Calu3 (cell line): ENCODE data around the gene CRHR2. TPM values are rescaled to one million over a fixed set of nuclear protein-coding genes. Genes with fewer than 3 reads are reported as not detected.

ENCODE experiments used
- BruUV-seq: library from RNA; stranded (reverse); fragments of 400-500 nt; replicated peaks from 2 replicates; lab custom pipeline; 2021; lab: Mats Ljungman, UMichigan
- CTCF ChIA-PET: fragments of 300-600 bp; sonication (Branson Sonifier 250); formaldehyde crosslinking; loops from one replicate; lab custom pipeline; 2022; ENCODE audit warnings: antibody characterized with exemption; lab: Charles Lee
- DNase-seq: peaks from one replicate; pipeline ENCODE4 v3.0.0; 2022
- H3K27ac Mint-ChIP-seq: one replicate; pipeline ENCODE4 v1.8.0; 2022; ENCODE audit warnings: mixed read lengths; ENCODE audit not compliant: unreplicated experiment
- H3K27me3 Mint-ChIP-seq: one replicate; pipeline ENCODE4 v1.8.0; 2022; ENCODE audit warnings: mixed read lengths; ENCODE audit not compliant: unreplicated experiment
- H3K36me3 Mint-ChIP-seq: one replicate; pipeline ENCODE4 v1.8.0; 2022; ENCODE audit warnings: mild to moderate bottlenecking, moderate library complexity, mixed read lengths; ENCODE audit not compliant: insufficient read depth, unreplicated experiment
- H3K4me1 Mint-ChIP-seq: one replicate; pipeline ENCODE4 v1.8.0; 2022; ENCODE audit warnings: mild to moderate bottlenecking, low read depth, mixed read lengths; ENCODE audit not compliant: unreplicated experiment
- H3K4me3 Mint-ChIP-seq: one replicate; pipeline ENCODE4 v1.8.0; 2022; ENCODE audit warnings: mild to moderate bottlenecking, low read depth, moderate library complexity, mixed read lengths; ENCODE audit not compliant: unreplicated experiment
- H3K9me3 Mint-ChIP-seq: one replicate; pipeline ENCODE4 v1.8.0; 2022; ENCODE audit warnings: low read depth, mixed read lengths; ENCODE audit not compliant: unreplicated experiment
- intact Hi-C: fragments of 100-400 bp; cut with micrococcal nuclease; formaldehyde crosslinking; loops from one replicate; pipeline ENCODE4 v1.10.0; 2022; ENCODE audit not compliant: unreplicated experiment
- total RNA-seq: library from RNA; stranded (reverse); gene quantifications from 2 replicates; pipeline ENCODE4 v1.2.3, GENCODE V29; 2022
- TF ChIP-seq, protein P1 (sequence below): fragments of 200-600 bp; IDR thresholded peaks from one replicate; pipeline ENCODE4 v1.8.0; 2022; ENCODE audit warnings: antibody characterized with exemption; ENCODE audit not compliant: unreplicated experiment

Gene CRHR2
- total RNA-seq, 1 experiment from 2014 or later, result not detected

GRCh38 chr7:30647589-30648364, 34.5 kb downstream of the CRHR2 start:
- CTCF ChIA-PET, result no interaction called here
- no TSS peak for BruUV-seq
- TF ChIP-seq, protein P1, sequence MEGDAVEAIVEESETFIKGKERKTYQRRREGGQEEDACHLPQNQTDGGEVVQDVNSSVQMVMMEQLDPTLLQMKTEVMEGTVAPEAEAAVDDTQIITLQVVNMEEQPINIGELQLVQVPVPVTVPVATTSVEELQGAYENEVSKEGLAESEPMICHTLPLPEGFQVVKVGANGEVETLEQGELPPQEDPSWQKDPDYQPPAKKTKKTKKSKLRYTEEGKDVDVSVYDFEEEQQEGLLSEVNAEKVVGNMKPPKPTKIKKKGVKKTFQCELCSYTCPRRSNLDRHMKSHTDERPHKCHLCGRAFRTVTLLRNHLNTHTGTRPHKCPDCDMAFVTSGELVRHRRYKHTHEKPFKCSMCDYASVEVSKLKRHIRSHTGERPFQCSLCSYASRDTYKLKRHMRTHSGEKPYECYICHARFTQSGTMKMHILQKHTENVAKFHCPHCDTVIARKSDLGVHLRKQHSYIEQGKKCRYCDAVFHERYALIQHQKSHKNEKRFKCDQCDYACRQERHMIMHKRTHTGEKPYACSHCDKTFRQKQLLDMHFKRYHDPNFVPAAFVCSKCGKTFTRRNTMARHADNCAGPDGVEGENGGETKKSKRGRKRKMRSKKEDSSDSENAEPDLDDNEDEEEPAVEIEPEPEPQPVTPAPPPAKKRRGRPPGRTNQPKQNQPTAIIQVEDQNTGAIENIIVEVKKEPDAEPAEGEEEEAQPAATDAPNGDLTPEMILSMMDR, result no peak
- Mint-ChIP-seq H3K9me3 (no peaks in the 10 kb centered on the region), H3K4me3 (no peak overlapping the region), H3K27ac (no peak overlapping the region), H3K4me1 (peaks cover 9% of the 10 kb centered on the region), H3K36me3 (peaks cover 62% of the 10 kb centered on the region), H3K27me3 (no peaks in the 10 kb centered on the region)
- DNase-seq, result no peak
- intact Hi-C loops, result no loop called here

DNA sequence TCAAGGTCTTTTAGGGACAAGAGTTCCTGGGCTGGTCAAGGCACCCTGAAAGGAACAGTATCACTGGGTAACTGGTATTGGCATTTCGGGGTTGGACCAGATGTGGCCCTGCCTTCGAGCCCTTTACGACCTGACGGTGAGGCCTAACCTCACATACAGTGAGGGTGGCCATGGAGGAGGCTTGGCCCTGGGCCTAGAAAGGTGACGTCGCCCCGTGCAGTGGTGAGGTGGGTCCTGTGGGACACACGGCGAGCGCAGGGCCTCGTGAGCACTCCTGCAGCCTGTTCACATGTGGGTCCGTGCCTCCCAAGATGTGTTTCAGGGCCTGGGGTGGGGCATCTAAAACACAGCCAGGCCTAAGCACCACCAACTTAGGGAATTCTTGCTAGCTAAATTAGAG, 36.1 kb downstream of the CRHR2 start:
- intact Hi-C loops, result no loop called here
- CTCF ChIA-PET, result no interaction called here

DNA sequence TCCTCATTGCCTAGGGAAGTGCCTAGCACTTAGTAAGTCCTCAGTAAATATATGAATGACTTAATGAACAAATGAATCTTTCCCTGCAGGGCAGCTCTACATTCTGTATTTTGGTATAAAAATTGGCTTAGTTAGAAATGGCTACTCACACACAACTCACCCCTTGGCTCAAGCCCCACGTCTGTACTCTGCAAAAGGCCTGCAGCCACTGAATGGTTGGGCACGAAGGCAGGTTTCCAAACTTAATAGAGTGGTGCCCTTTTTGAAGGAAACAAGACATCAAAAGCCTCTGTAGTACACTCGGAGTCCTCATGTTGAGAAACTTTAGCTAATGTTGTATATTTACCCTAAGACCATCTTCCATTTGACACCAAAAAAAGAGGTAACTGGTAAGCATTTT, 36.6 kb downstream of the CRHR2 start:
- no TSS peak for BruUV-seq
- H3K36me3 Mint-ChIP-seq, result peaks cover 64% of the 10 kb centered on the region
- CTCF ChIA-PET, result interaction anchor here (0.9 kb wide), 1 partner anchor 18 kb away, joined by 3 read pairs; no protein-coding TSS in a partner anchor
- intact Hi-C loops, result no loop called here
- DNase-seq, result no peak
- peak overlapping the region; percentile 6 for H3K27ac Mint-ChIP-seq
- H3K9me3 Mint-ChIP-seq, result no peaks in the 10 kb centered on the region
- H3K27me3 Mint-ChIP-seq, result no peaks in the 10 kb centered on the region
- peaks cover 9% of the 10 kb centered on the region for H3K4me1 Mint-ChIP-seq
- TF ChIP-seq, protein P1, result no peak
- H3K4me3 Mint-ChIP-seq, result no peak overlapping the region

More for the DNA sequence above, 36.1 kb downstream of the CRHR2 start:
- no peaks in the 10 kb centered on the region for H3K27me3 Mint-ChIP-seq
- H3K36me3 Mint-ChIP-seq, result peaks cover 64% of the 10 kb centered on the region
- TF ChIP-seq, protein P1, result no peak
- no peak overlapping the region for H3K4me3 Mint-ChIP-seq
- H3K9me3 Mint-ChIP-seq, result no peaks in the 10 kb centered on the region
- peaks cover 9% of the 10 kb centered on the region for H3K4me1 Mint-ChIP-seq
- no peak overlapping the region for H3K27ac Mint-ChIP-seq
- BruUV-seq, result no TSS peak
- DNase-seq, result no peak

GRCh38 chr7:30644286-30644955, 37.8 kb downstream of the CRHR2 start:
- peaks cover 9% of the 10 kb centered on the region for H3K4me1 Mint-ChIP-seq

More at GRCh38 chr7:30644286-30644955, 37.8 kb downstream of the CRHR2 start:
- TF ChIP-seq, protein P1, result no peak
- H3K36me3 Mint-ChIP-seq, result peaks cover 62% of the 10 kb centered on the region
- no peaks in the 10 kb centered on the region for H3K9me3 Mint-ChIP-seq
- H3K4me3 Mint-ChIP-seq, result no peak overlapping the region
- DNase-seq, result no peak
- H3K27ac Mint-ChIP-seq, result peak overlapping the region; percentile 6
- CTCF ChIA-PET, result no interaction called here
- no TSS peak for BruUV-seq
- intact Hi-C loops, result no loop called here
- no peaks in the 10 kb centered on the region for H3K27me3 Mint-ChIP-seq
